GM12892 (cell line): ENCODE data around the gene CDO1.

ENCODE experiments used
- POLR2A ChIP-seq: IDR thresholded peaks from 2 replicates; pipeline ENCODE4 v1.6.1; 2011; ENCODE audit warnings: low read depth, low read length, control low read depth
- POLR2AphosphoS5 ChIP-seq: IDR thresholded peaks from 2 replicates; pipeline ENCODE4 v1.6.1; 2011; ENCODE audit warnings: low read depth, low read length, control low read depth

- no peak for TF ChIP-seq POLR2AphosphoS5
- TF ChIP-seq POLR2A = no peak
These were observed 16.4 kb downstream of the CDO1 start for GRCh38 chr5:115800108-115800507.
